Loucy (cell line): ENCODE measurements around the gene NAALADL1.
A peak's percentile ranks its signal among the peaks of the same experiment; 100 is the strongest.

Experiments used
- H2AFZ ChIP-seq: fragments of 200-600 bp; sonication (generic); 2 replicates; pipeline ENCODE4 v1.6.0; 2016; ENCODE audit warnings: antibody characterized with exemption, mild to moderate bottlenecking, low read length, moderate library complexity
- H3F3A ChIP-seq: fragments of 200-600 bp; 2 replicates; pipeline ENCODE4 v1.6.0; 2016; ENCODE audit warnings: antibody characterized with exemption, low read depth, mild to moderate bottlenecking
- H3K27me3 ChIP-seq: fragments of 200-600 bp; sonication (generic); 2 replicates; pipeline ENCODE4 v1.6.1; 2014; ENCODE audit warnings: low read length, mild to moderate bottlenecking; ENCODE audit not compliant: insufficient read depth, poor library complexity, severe bottlenecking
- H3K36me3 ChIP-seq: fragments of 200-600 bp; sonication (generic); 2 replicates; pipeline ENCODE4 v1.6.1; 2016; ENCODE audit warnings: low read length; ENCODE audit not compliant: insufficient read depth
- H3K4me1 ChIP-seq: fragments of 200-600 bp; sonication (generic); 2 replicates; pipeline ENCODE4 v1.5.1; 2014; ENCODE audit warnings: low read length, mild to moderate bottlenecking; ENCODE audit not compliant: insufficient read depth, poor library complexity, severe bottlenecking
- H3K4me2 ChIP-seq: fragments of 200-600 bp; sonication (generic); 2 replicates; pipeline ENCODE4 v1.6.0; 2014; ENCODE audit warnings: antibody characterized with exemption, low read length, low read depth, mild to moderate bottlenecking; ENCODE audit not compliant: poor library complexity, severe bottlenecking
- H3K4me3 ChIP-seq: fragments of 200-600 bp; sonication (generic); 2 replicates; pipeline ENCODE4 v1.5.1; 2014; ENCODE audit warnings: low read length, mild to moderate bottlenecking, mixed read lengths; ENCODE audit not compliant: poor library complexity, severe bottlenecking
- H3K79me2 ChIP-seq: fragments of 200-600 bp; sonication (generic); 2 replicates; pipeline ENCODE4 v1.6.1; 2014; ENCODE audit warnings: low read length; ENCODE audit not compliant: insufficient read depth
- H3K9ac ChIP-seq: fragments of 200-600 bp; sonication (generic); 2 replicates; pipeline ENCODE4 v1.6.0; 2014; ENCODE audit warnings: mild to moderate bottlenecking, low read depth, low read length, moderate library complexity; ENCODE audit not compliant: poor library complexity, severe bottlenecking
- H3K9me2 ChIP-seq: fragments of 200-600 bp; sonication (generic); replicated peaks from 2 replicates; pipeline ENCODE4 v1.6.1; 2016; ENCODE audit warnings: low read depth, low read length, mixed read lengths
- H3K9me3 ChIP-seq: fragments of 200-600 bp; sonication (generic); 2 replicates; pipeline ENCODE4 v1.6.1; 2014; ENCODE audit warnings: mild to moderate bottlenecking, antibody characterized with exemption, low read length, low read depth; ENCODE audit not compliant: insufficient read depth
- H4K20me1 ChIP-seq: fragments of 200-600 bp; sonication (generic); 2 replicates; pipeline ENCODE4 v1.6.0; 2014; ENCODE audit warnings: antibody characterized with exemption, low read length, mild to moderate bottlenecking; ENCODE audit not compliant: insufficient read depth, poor library complexity, severe bottlenecking
- CTCF ChIP-seq: fragments of 200-600 bp; sonication (generic); conservative IDR thresholded peaks from 2 replicates; pipeline ENCODE4 v1.5.1; 2014; ENCODE audit warnings: mild to moderate bottlenecking, antibody characterized with exemption, low read length
- EZH2phosphoT487 ChIP-seq: fragments of 200-600 bp; IDR thresholded peaks from 2 replicates; pipeline ENCODE4 v1.6.1; 2018; ENCODE audit warnings: antibody characterized with exemption, mild to moderate bottlenecking, moderate library complexity, borderline replicate concordance

The NAALADL1 gene

GRCh38 chr11:65040520-65040846, 17.9 kb downstream of the NAALADL1 start:
- Histone ChIP-seq H3K4me1 (peaks cover 30% of the 10 kb centered on the region), H3K4me3 (peak overlapping the region; percentile 82), H3K9me3 (no peaks in the 10 kb centered on the region), H3K9ac (peak overlapping the region; percentile 81), H3K9me2 (no peaks in the 10 kb centered on the region), H3K27me3 (no peaks in the 10 kb centered on the region), H3K4me2 (peak overlapping the region; percentile 77), H3F3A (peaks cover 6% of the 10 kb centered on the region; the same call in 1 of the 2 replicates), H4K20me1 (peaks cover 14% of the 10 kb centered on the region), H3K36me3 (no peaks in the 10 kb centered on the region; the same call in 1 of the 2 replicates), H2AFZ (peak overlapping the region; percentile 82), H3K79me2 (peaks cover 39% of the 10 kb centered on the region)
- TF ChIP-seq CTCF (no peak), EZH2phosphoT487 (no peak)

GRCh38 chr11:65036931-65037330, 21.4 kb downstream of the NAALADL1 start:
- H3K27me3 ChIP-seq, result no peaks in the 10 kb centered on the region
- H3K79me2 ChIP-seq, result peaks cover 7% of the 10 kb centered on the region
- no peaks in the 10 kb centered on the region for H3K9me2 ChIP-seq
- no peak overlapping the region for H2AFZ ChIP-seq
- H3F3A ChIP-seq, result peaks cover 6% of the 10 kb centered on the region; the same call in 1 of the 2 replicates
- no peaks in the 10 kb centered on the region for H3K9me3 ChIP-seq
- no peak overlapping the region for H3K9ac ChIP-seq
- peaks cover 7% of the 10 kb centered on the region for H3K4me1 ChIP-seq
- TF ChIP-seq CTCF (no peak), EZH2phosphoT487 (no peak)
- no peaks in the 10 kb centered on the region; the same call in 1 of the 2 replicates for H3K36me3 ChIP-seq
- H3K4me3 ChIP-seq, result no peak overlapping the region
- no peak overlapping the region for H3K4me2 ChIP-seq
- H4K20me1 ChIP-seq, result no peaks in the 10 kb centered on the region

- no peak overlapping the region for H2AFZ ChIP-seq
- H3K79me2 ChIP-seq, result no peaks in the 10 kb centered on the region
- H3F3A ChIP-seq, result peaks cover 6% of the 10 kb centered on the region; the same call in 1 of the 2 replicates
- H3K4me1 ChIP-seq, result peaks cover 7% of the 10 kb centered on the region
- TF ChIP-seq EZH2phosphoT487, result no peak
- TF ChIP-seq CTCF, result no peak
- no peak overlapping the region for H3K9ac ChIP-seq
- H3K9me2 ChIP-seq, result no peaks in the 10 kb centered on the region
- no peak overlapping the region for H3K4me2 ChIP-seq
- no peaks in the 10 kb centered on the region for H4K20me1 ChIP-seq
- H3K36me3 ChIP-seq, result no peaks in the 10 kb centered on the region; the same call in 1 of the 2 replicates
- no peaks in the 10 kb centered on the region for H3K27me3 ChIP-seq
- H3K4me3 ChIP-seq, result no peak overlapping the region
- H3K9me3 ChIP-seq, result no peaks in the 10 kb centered on the region
Observed at GRCh38 chr11:65035579-65035978, 22.8 kb downstream of the NAALADL1 start.
